Colonic mucosa (tissue), 4 donors: Measurements from ENCODE around the gene GARS1. TPM values are rescaled to one million over a fixed set of nuclear protein-coding genes. Genes with fewer than 3 reads are reported as not detected.

Experiments used
- DNase-seq: peaks from one replicate; pipeline ENCODE4 v3.0.0-alpha.2; 2020
- H3K27ac ChIP-seq: fragments of 200-600 bp; one replicate; pipeline ENCODE4 v1.8.0; 2021
- H3K27me3 ChIP-seq: fragments of 200-600 bp; one replicate; pipeline ENCODE4 v1.8.0; 2021
- H3K36me3 ChIP-seq: fragments of 200-600 bp; one replicate; pipeline ENCODE4 v1.8.0; 2021
- H3K4me1 ChIP-seq: fragments of 200-600 bp; one replicate; pipeline ENCODE4 v1.8.0; 2021; ENCODE audit warnings: mild to moderate bottlenecking
- H3K4me3 ChIP-seq: fragments of 200-600 bp; one replicate; pipeline ENCODE4 v1.8.0; 2021
- H3K9ac ChIP-seq, 2 donors: one replicate each; pipeline ENCODE4 v1.7.0; 2013; ENCODE audit warnings: control low read depth in 2 of 2, low read depth in 2 of 2, low read length in 2 of 2
- H3K9me3 ChIP-seq: fragments of 200-600 bp; one replicate; pipeline ENCODE4 v1.8.0; 2021
- CTCF ChIP-seq: fragments of 200-600 bp; IDR thresholded peaks from one replicate; pipeline ENCODE4 v1.8.0; 2022; ENCODE audit warnings: antibody characterized with exemption, mild to moderate bottlenecking
- intact Hi-C: fragments of 100-400 bp; cut with DNase I; formaldehyde crosslinking; loops from one replicate; pipeline ENCODE4 v1.14.1; 2022
- total RNA-seq, 2 donors: library from RNA; stranded (reverse); fragmentation: NEBNext Ultra II Directional in 1 of 2; extraction: Animal tissue kit (Norgen Biotek cat#: 25700) in 1 of 2; gene quantifications; one replicate each; pipeline ENCODE4 v1.2.1, GENCODE V29; 2021
- donor health status: healthy.
- donor health status: DM: no; HTN: no; CAD: no.
- donor health status: DM: no; HTN: no; CAD: no.

GARS1 gene
- total RNA-seq, 2 donors from 2014 or later, result 90.9 to 144 TPM

- Histone ChIP-seq H3K27ac (no peak overlapping the region), H3K4me1 (no peaks in the 10 kb centered on the region), H3K4me3 (no peak overlapping the region), H3K27me3 (no peaks in the 10 kb centered on the region), H3K9me3 (no peaks in the 10 kb centered on the region), H3K9ac (no peak overlapping the region), H3K36me3 (peaks cover 16% of the 10 kb centered on the region)
- no peak for TF ChIP-seq CTCF
- no peak for DNase-seq
- intact Hi-C loops, result no loop called here
Observed at GRCh38 chr7:30618961-30619360, 24.3 kb downstream of the GARS1 start.

GRCh38 chr7:30625283-30625682 lies 30.6 kb downstream of the GARS1 start:
- Histone ChIP-seq H3K9me3 (no peaks in the 10 kb centered on the region), H3K4me3 (no peak overlapping the region), H3K4me1 (no peaks in the 10 kb centered on the region), H3K9ac (no peak overlapping the region), H3K27me3 (no peaks in the 10 kb centered on the region), H3K36me3 (peaks cover 13% of the 10 kb centered on the region), H3K27ac (no peak overlapping the region)
- no peak for DNase-seq
- intact Hi-C loops, result loop anchor here (10.0 kb wide), 1 partner anchor 110 kb away; no protein-coding TSS in a partner anchor
- no peak for TF ChIP-seq CTCF

GRCh38 chr7:30627026-30627425 lies 32.3 kb downstream of the GARS1 start:
- DNase-seq, result no peak
- intact Hi-C loops, result loop anchor here (10.0 kb wide), 1 partner anchor 108 kb away; no protein-coding TSS in a partner anchor
- Histone ChIP-seq H3K4me1 (no peaks in the 10 kb centered on the region), H3K9me3 (no peaks in the 10 kb centered on the region), H3K36me3 (peaks cover 7% of the 10 kb centered on the region), H3K27ac (no peak overlapping the region), H3K4me3 (no peak overlapping the region), H3K9ac (no peak overlapping the region), H3K27me3 (no peaks in the 10 kb centered on the region)
- TF ChIP-seq CTCF, result no peak

- H3K4me1 ChIP-seq, result no peaks in the 10 kb centered on the region
- no peak overlapping the region for H3K27ac ChIP-seq
- intact Hi-C loops, result no loop called here
- H3K36me3 ChIP-seq, result peaks cover 13% of the 10 kb centered on the region
- no peaks in the 10 kb centered on the region for H3K27me3 ChIP-seq
- DNase-seq, result no peak
- H3K4me3 ChIP-seq, result no peak overlapping the region
- H3K9me3 ChIP-seq, result no peaks in the 10 kb centered on the region
- no peak overlapping the region for H3K9ac ChIP-seq
- no peak for TF ChIP-seq CTCF
Observed at GRCh38 chr7:30630986-30631385, 36.3 kb downstream of the GARS1 start.

GRCh38 chr7:30633223-30633622 lies 38.5 kb downstream of the GARS1 start:
- no peaks in the 10 kb centered on the region for H3K9me3 ChIP-seq
- intact Hi-C loops, result no loop called here
- H3K27me3 ChIP-seq, result no peaks in the 10 kb centered on the region
- DNase-seq, result no peak
- H3K4me1 ChIP-seq, result no peaks in the 10 kb centered on the region
- peaks cover 6% of the 10 kb centered on the region for H3K36me3 ChIP-seq
- no peak overlapping the region for H3K4me3 ChIP-seq
- H3K27ac ChIP-seq, result no peak overlapping the region
- TF ChIP-seq CTCF, result no peak
- no peak overlapping the region for H3K9ac ChIP-seq
